B cell (primary cell): ENCODE data around the gene CHRM1. TPM values are rescaled to one million over a fixed set of nuclear protein-coding genes. Genes with fewer than 3 reads are reported as not detected.

Experiments used
- ATAC-seq: fragments of 200-7000 bp; cut with Tn5 transposase; one replicate; pipeline ENCODE4 v1.10.0; 2021; ENCODE audit warnings: low read depth, mild to moderate bottlenecking, moderate number of reproducible peaks, moderate library complexity
- CTCF ChIA-PET: fragments of 350-600 bp; sonication (Branson Sonifier 250); formaldehyde crosslinking; loops from one replicate; lab custom pipeline; 2021; ENCODE audit warnings: antibody characterized with exemption, inconsistent platforms; lab: Charles Lee
- POLR2A ChIA-PET: fragments of 350-600 bp; sonication (Branson Sonifier 250); formaldehyde crosslinking; loops from one replicate; lab custom pipeline; 2021; ENCODE audit warnings: antibody characterized with exemption; lab: Charles Lee
- DNase-seq: peaks from one replicate; pipeline ENCODE4 v3.0.0; 2013
- H2AFZ ChIP-seq: 2 replicates; pipeline ENCODE4 v1.6.1; 2012; ENCODE audit warnings: mild to moderate bottlenecking, low read depth, low read length; ENCODE audit not compliant: insufficient read depth, poor library complexity, severe bottlenecking
- H3K27ac ChIP-seq, 2 donors: 1 replicate in 1 of 2; 2 replicates in 1 of 2; pipeline ENCODE4 v1.5.1; 2012 to 2013; ENCODE audit warnings: low read length in 2 of 2, mild to moderate bottlenecking in 2 of 2, moderate library complexity in 1 of 2
- H3K27me3 ChIP-seq, 4 experiments: fragments of 200-600 bp in 1 of 4; sonication (generic) in 1 of 4; replicated peaks in 1 of 4; 1 replicate in 2 of 4; 2 replicates in 2 of 4; pipeline versions ENCODE4 v1.6.1 to v1.7.0; 2013 to 2016; ENCODE audit warnings: low read length in 3 of 4, mild to moderate bottlenecking in 2 of 4, mixed read lengths in 1 of 4, moderate library complexity in 1 of 4; ENCODE audit not compliant: insufficient read depth in 4 of 4, control insufficient read depth in 3 of 4; ENCODE audit errors: control extremely low read depth in 1 of 4
- H3K36me3 ChIP-seq, 2 experiments: replicated peaks in 1 of 2; 1 replicate in 1 of 2; 2 replicates in 1 of 2; pipeline versions ENCODE4 v1.6.1 to v1.7.1; 2013; ENCODE audit warnings: low read length in 1 of 2; ENCODE audit not compliant: insufficient read depth in 2 of 2, control insufficient read depth in 1 of 2; ENCODE audit errors: control extremely low read depth in 1 of 2, extremely low read depth in 1 of 2
- H3K4me1 ChIP-seq, 2 donors: fragments of 200-600 bp in 1 of 2; sonication (generic) in 1 of 2; 1 replicate in 1 of 2; 2 replicates in 1 of 2; pipeline versions ENCODE4 v1.5.1 to v1.6.1; 2013 to 2017; ENCODE audit warnings: low read length in 2 of 2; ENCODE audit not compliant: control insufficient read depth in 2 of 2, insufficient read depth in 2 of 2
- H3K4me2 ChIP-seq: replicated peaks from 2 replicates; pipeline ENCODE3; 2012; ENCODE audit warnings: mild to moderate bottlenecking, low read depth, low read length; ENCODE audit not compliant: poor library complexity, severe bottlenecking
- H3K4me3 ChIP-seq, 5 experiments: fragments of 200-600 bp in 1 of 5; sonication (generic) in 1 of 5; 1 replicate in 3 of 5; 2 replicates in 2 of 5; pipeline versions ENCODE4 v1.5.1 to v1.7.0; 2011 to 2016; ENCODE audit warnings: low read length in 4 of 5, mild to moderate bottlenecking in 4 of 5, low read depth in 2 of 5, control low read depth in 1 of 5, moderate library complexity in 1 of 5; ENCODE audit not compliant: insufficient read depth in 1 of 5; ENCODE audit errors: control extremely low read depth in 1 of 5, extremely low read depth in 1 of 5
- H3K79me2 ChIP-seq: fragments of 200-600 bp; sonication (generic); one replicate; pipeline ENCODE4 v1.6.0; 2016; ENCODE audit warnings: low read length; ENCODE audit not compliant: control insufficient read depth, insufficient read depth
- H3K9ac ChIP-seq: fragments of 200-600 bp; sonication (generic); 2 replicates; pipeline ENCODE4 v1.6.1; 2017; ENCODE audit warnings: mild to moderate bottlenecking, low read length, moderate library complexity
- H3K9me3 ChIP-seq, 3 donors: one replicate each; pipeline versions ENCODE4 v1.6.1 to v1.7.1; 2013; ENCODE audit warnings: low read length in 2 of 3; ENCODE audit not compliant: control insufficient read depth in 2 of 3, insufficient read depth in 1 of 3; ENCODE audit errors: control extremely low read depth in 1 of 3
- H4K20me1 ChIP-seq: 2 replicates; pipeline ENCODE4 v1.6.0; 2012; ENCODE audit warnings: mild to moderate bottlenecking, low read length; ENCODE audit not compliant: insufficient read depth, control insufficient read depth, poor library complexity, severe bottlenecking
- H3K27ac Mint-ChIP-seq: one replicate; pipeline ENCODE4 v1.8.0; 2021; ENCODE audit warnings: mixed read lengths
- H3K27me3 Mint-ChIP-seq: one replicate; pipeline ENCODE4 v1.8.0; 2021; ENCODE audit warnings: mixed read lengths
- H3K4me1 Mint-ChIP-seq: one replicate; pipeline ENCODE4 v1.8.0; 2021; ENCODE audit warnings: mixed read lengths
- H3K4me3 Mint-ChIP-seq: one replicate; pipeline ENCODE4 v1.8.0; 2021; ENCODE audit warnings: mixed read lengths
- H3K9me3 Mint-ChIP-seq: one replicate; pipeline ENCODE4 v1.8.0; 2022; ENCODE audit warnings: mixed read lengths; ENCODE audit not compliant: insufficient read depth
- CTCF ChIP-seq: fragments of 200-600 bp; IDR thresholded peaks from one replicate; pipeline ENCODE4 v1.8.0; 2022; ENCODE audit warnings: antibody characterized with exemption, mild to moderate bottlenecking
- EZH2 ChIP-seq: IDR thresholded peaks from 2 replicates; pipeline ENCODE4 v1.6.1; 2012; ENCODE audit warnings: borderline replicate concordance, low read depth, mild to moderate bottlenecking, moderate library complexity, low read length; ENCODE audit not compliant: insufficient read depth, poor library complexity, severe bottlenecking
- WGBS: methylation state at CpG from one replicate; pipeline ENCODE4 v1.1.5; 2013; ENCODE audit warnings: missing lambda C conversion rate; ENCODE audit not compliant: insufficient coverage; 5-methylcytosine and 5-hydroxymethylcytosine counted together
- intact Hi-C: fragments of 100-400 bp; cut with micrococcal nuclease; formaldehyde crosslinking; loops from one replicate; pipeline ENCODE4 v1.10.0; 2022
- polyA plus RNA-seq: library from polyadenylated mRNA; depleted of rRNA; stranded (reverse); fragments of >200 nt; gene quantifications from 2 replicates; pipeline ENCODE4 v1.2.3, GENCODE V29; 2012
- total RNA-seq, 2 donors: library from RNA; stranded (reverse); fragments of 120-200 nt in 1 of 2; gene quantifications; 1 replicate in 1 of 2; 2 replicates in 1 of 2; pipeline versions ENCODE4 v1.2.3 to v1.2.4, GENCODE V29; 2013 to 2022

The CHRM1 gene
- total and polyA plus RNA-seq, 2 donors (not counting 1 experiment from before 2014, with no cell fraction given): not detected

- no peak overlapping the region for H2AFZ ChIP-seq
- no peaks in the 10 kb centered on the region for H3K4me1 ChIP-seq
- H3K27me3 ChIP-seq: peaks cover 0 to 7% (median 0%) of the 10 kb centered on the region in 4 experiments
- H3K27ac Mint-ChIP-seq: no peak overlapping the region
- peaks cover 32% of the 10 kb centered on the region for H3K27me3 Mint-ChIP-seq
- no peak overlapping the region for H3K4me3 Mint-ChIP-seq
- no peak overlapping the region for H3K4me2 ChIP-seq
- no peak for ATAC-seq
- H3K27ac ChIP-seq: no peak overlapping the region
- H3K9ac ChIP-seq: no peak overlapping the region
- TF ChIP-seq EZH2: no peak
- TF ChIP-seq CTCF: no peak
- H3K9me3 ChIP-seq: no peaks in the 10 kb centered on the region
- CTCF ChIA-PET: no interaction called here
- WGBS: 97% methylated on average over 2 of the region's 2 CpGs
- no peak overlapping the region for H3K4me3 ChIP-seq
- H3K4me1 Mint-ChIP-seq: no peaks in the 10 kb centered on the region
- intact Hi-C loops: no loop called here
- H3K9me3 Mint-ChIP-seq: no peaks in the 10 kb centered on the region
- H3K79me2 ChIP-seq: no peaks in the 10 kb centered on the region
- H3K36me3 ChIP-seq: no peaks in the 10 kb centered on the region
- POLR2A ChIA-PET: no interaction called here
- no peak for DNase-seq
- no peaks in the 10 kb centered on the region for H4K20me1 ChIP-seq
Observed at GRCh38 chr11:62957147-62957546, 36.0 kb upstream of the CHRM1 start.

GRCh38 chr11:62954478-62954877 is 33.3 kb upstream of the CHRM1 start:
- no peaks in the 10 kb centered on the region for H3K4me1 Mint-ChIP-seq
- ATAC-seq: no peak
- no peak overlapping the region for H2AFZ ChIP-seq
- H3K79me2 ChIP-seq: no peaks in the 10 kb centered on the region
- 84% methylated on average over 4 of the region's 5 CpGs for WGBS
- no peaks in the 10 kb centered on the region for H3K36me3 ChIP-seq
- H3K4me1 ChIP-seq: no peaks in the 10 kb centered on the region
- H3K4me3 ChIP-seq: no peak overlapping the region
- no peak overlapping the region for H3K27ac ChIP-seq
- peaks cover 32% of the 10 kb centered on the region for H3K27me3 Mint-ChIP-seq
- H3K9me3 Mint-ChIP-seq: no peaks in the 10 kb centered on the region
- ChIA-PET CTCF (no interaction called here), POLR2A (no interaction called here)
- H3K4me2 ChIP-seq: no peak overlapping the region
- DNase-seq: no peak
- H3K9me3 ChIP-seq: no peaks in the 10 kb centered on the region
- intact Hi-C loops: no loop called here
- no peaks in the 10 kb centered on the region for H4K20me1 ChIP-seq
- peaks cover 0 to 6% (median 0%) of the 10 kb centered on the region in 4 experiments for H3K27me3 ChIP-seq
- no peak overlapping the region for H3K27ac Mint-ChIP-seq
- H3K4me3 Mint-ChIP-seq: no peak overlapping the region
- no peak overlapping the region for H3K9ac ChIP-seq
- no peak for TF ChIP-seq CTCF
- TF ChIP-seq EZH2: no peak
